Esophagus muscularis mucosa (tissue), 4 donors: ENCODE data around the gene KCNJ13. TPM values are rescaled to one million over a fixed set of nuclear protein-coding genes. Genes with fewer than 3 reads are reported as not detected.

Experiments
- DNase-seq: peaks from one replicate; pipeline ENCODE4 v3.0.0-alpha.2; 2017; ENCODE audit errors: extremely low spot score
- H3K27ac ChIP-seq, 4 donors: fragments of 200-600 bp; sonication (generic); replicated peaks in 1 of 4; 1 replicate in 3 of 4; 2 replicates in 1 of 4; pipeline ENCODE4 v1.5.1; 2016 to 2019; ENCODE audit warnings: mild to moderate bottlenecking in 1 of 4
- H3K27me3 ChIP-seq, 4 donors: fragments of 200-600 bp; sonication (generic); one replicate each; pipeline versions ENCODE4 v1.5.1 to v1.6.0; 2016 to 2019
- H3K36me3 ChIP-seq, 4 donors: fragments of 200-600 bp; sonication (generic); one replicate each; pipeline ENCODE4 v1.5.1; 2016 to 2019
- H3K4me1 ChIP-seq, 4 donors: fragments of 200-600 bp; sonication (generic); one replicate each; pipeline ENCODE4 v1.5.1; 2016 to 2019
- H3K4me3 ChIP-seq, 4 donors: fragments of 200-600 bp; sonication (generic); 1 replicate in 2 of 4; 2 replicates in 2 of 4; pipeline ENCODE4 v1.5.1; 2016 to 2019; ENCODE audit warnings: mild to moderate bottlenecking in 4 of 4, moderate library complexity in 1 of 4
- H3K9me3 ChIP-seq, 4 donors: fragments of 200-600 bp; sonication (generic); 1 replicate in 3 of 4; 2 replicates in 1 of 4; pipeline ENCODE4 v1.5.1; 2016 to 2019
- CTCF ChIP-seq, 3 experiments: fragments of 200-600 bp in 2 of 3; fragments of 450-650 bp in 1 of 3; sonication (generic) in 2 of 3; IDR thresholded peaks; one replicate each; pipeline ENCODE4 v1.5.1; 2017 to 2019; ENCODE audit warnings: antibody characterized with exemption in 3 of 3, mild to moderate bottlenecking in 2 of 3, moderate library complexity in 1 of 3
- EP300 ChIP-seq: sonication (generic); formaldehyde crosslinking; IDR thresholded peaks from one replicate; pipeline ENCODE4 v1.6.1; 2017; ENCODE audit warnings: antibody characterized with exemption
- POLR2A ChIP-seq: fragments of 450-650 bp; IDR thresholded peaks from one replicate; pipeline ENCODE4 v1.6.1; 2017; ENCODE audit warnings: antibody characterized with exemption, moderate library complexity, mild to moderate bottlenecking, low read depth
- POLR2AphosphoS5 ChIP-seq, 2 donors: sonication (generic); formaldehyde crosslinking; IDR thresholded peaks; one replicate each; pipeline ENCODE4 v1.6.1; 2017; ENCODE audit warnings: antibody characterized with exemption in 2 of 2
- WGBS: methylation state at CpG from one replicate; pipeline ENCODE4 v1.1.5; 2018; 5-methylcytosine and 5-hydroxymethylcytosine counted together
- intact Hi-C: fragments of 100-400 bp; cut with DNase I; formaldehyde crosslinking; loops from one replicate; pipeline ENCODE4 v1.15.1; 2023
- total RNA-seq, 4 donors: library from RNA; depleted of rRNA; stranded (reverse); fragments of >200 nt; gene quantifications; one replicate each; pipeline versions ENCODE4 v1.1.0 to v1.2.1, GENCODE V29; 2016

KCNJ13 gene
- total RNA-seq, 4 donors from 2014 or later: not detected

GRCh38 chr2:232744963-232745362 lies 31.4 kb downstream of the KCNJ13 start:
- Histone ChIP-seq H3K9me3 (no peaks in the 10 kb centered on the region), H3K4me1 (no peaks in the 10 kb centered on the region), H3K4me3 (no peak overlapping the region), H3K27me3 (no peaks in the 10 kb centered on the region), H3K27ac (no peak overlapping the region), H3K36me3 (peaks cover 13 to 44% (median 25%) of the 10 kb centered on the region in 4 donors)
- TF ChIP-seq CTCF (IDR thresholded peaks at IDR 0.05) (no peak), POLR2AphosphoS5 (IDR thresholded peaks at IDR 0.05) (no peak)
- no peak for DNase-seq
- intact Hi-C loops: no loop called here
- WGBS: 95% methylated on average over 1 of the region's 1 CpG

DNA sequence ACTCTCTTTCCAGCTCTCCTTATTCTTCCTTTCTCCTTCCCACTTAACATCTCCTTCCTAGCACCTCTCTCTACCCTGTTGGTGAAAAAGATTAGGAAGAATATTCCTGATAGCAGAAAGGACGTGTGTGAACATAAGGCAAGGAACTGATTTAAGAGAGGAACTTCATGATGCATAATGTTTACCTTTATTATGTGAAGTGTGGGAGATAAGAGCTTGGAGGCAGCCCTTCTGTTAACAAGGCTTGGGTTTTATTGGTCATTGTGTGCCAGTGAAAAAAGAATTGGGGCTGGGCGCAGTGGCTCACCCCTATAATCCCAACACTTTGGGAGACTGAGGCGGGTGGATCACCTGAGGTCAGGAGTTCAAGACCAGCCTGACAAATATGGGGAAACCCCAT lies 34.4 kb downstream of the KCNJ13 start:
- no peaks in the 10 kb centered on the region for H3K9me3 ChIP-seq
- whole genome bisulfite sequencing: 93% methylated on average over 3 of the region's 3 CpGs
- no peak overlapping the region for H3K4me3 ChIP-seq
- H3K27me3 ChIP-seq: no peaks in the 10 kb centered on the region
- H3K4me1 ChIP-seq: no peaks in the 10 kb centered on the region
- intact Hi-C loops: no loop called here
- DNase-seq: no peak
- H3K36me3 ChIP-seq: peaks cover 5 to 37% (median 12%) of the 10 kb centered on the region in 4 donors
- no peak for TF ChIP-seq POLR2A
- no peak for TF ChIP-seq EP300
- no peak overlapping the region for H3K27ac ChIP-seq

- peaks cover 5 to 42% (median 15%) of the 10 kb centered on the region in 4 donors for H3K36me3 ChIP-seq
- no peak for DNase-seq
- H3K4me3 ChIP-seq: no peak overlapping the region
- intact Hi-C loops: no loop called here
- no peaks in the 10 kb centered on the region for H3K4me1 ChIP-seq
- H3K27ac ChIP-seq: no peak overlapping the region
- 76% methylated on average over 4 of the region's 4 CpGs for WGBS
- no peaks in the 10 kb centered on the region for H3K9me3 ChIP-seq
- no peaks in the 10 kb centered on the region for H3K27me3 ChIP-seq
- TF ChIP-seq POLR2AphosphoS5 (IDR thresholded peaks at IDR 0.05) (no peak), CTCF (IDR thresholded peaks at IDR 0.05) (no peak), POLR2A (no peak), EP300 (no peak)
These were observed 35.1 kb downstream of the KCNJ13 start for GRCh38 chr2:232741294-232741693.

GRCh38 chr2:232731470-232731869 lies 44.9 kb downstream of the KCNJ13 start:
- no peak for DNase-seq
- 63% methylated on average over 2 of the region's 2 CpGs for WGBS
- Histone ChIP-seq H3K27ac (no peak overlapping the region), H3K9me3 (no peaks in the 10 kb centered on the region), H3K27me3 (no peaks in the 10 kb centered on the region), H3K36me3 (peaks cover 0 to 43% (median 24%) of the 10 kb centered on the region in 4 donors), H3K4me1 (peaks cover 0 to 22% (median 18%) of the 10 kb centered on the region in 4 donors), H3K4me3 (peak overlapping the region in 1 of 4 donors; percentile 5)
- intact Hi-C loops: no loop called here
- TF ChIP-seq CTCF (IDR thresholded peaks at IDR 0.05) (no peak), POLR2A (no peak), EP300 (no peak), POLR2AphosphoS5 (IDR thresholded peaks at IDR 0.05) (no peak)

DNA sequence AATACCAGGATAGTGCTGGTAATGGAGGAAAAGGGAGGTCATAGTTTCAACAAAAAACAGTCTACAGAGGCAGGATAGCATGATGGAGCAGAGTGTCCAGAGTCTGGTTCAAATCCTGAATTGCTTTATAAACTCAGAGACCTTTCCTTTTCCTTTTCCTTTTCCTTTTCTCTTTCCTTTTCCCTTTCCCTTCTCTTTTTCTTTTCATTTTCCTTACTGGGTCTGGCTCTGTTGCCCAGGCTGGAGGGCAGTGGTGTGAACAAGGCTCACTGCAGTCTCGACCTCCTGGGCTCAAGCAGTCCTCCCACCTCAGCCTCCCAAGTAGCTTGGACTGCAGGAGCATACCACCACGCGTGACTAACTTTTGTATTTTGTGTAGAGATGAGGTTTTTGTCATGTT lies 47.6 kb downstream of the KCNJ13 start:
- TF ChIP-seq EP300 (no peak), POLR2A (no peak), POLR2AphosphoS5 (IDR thresholded peaks at IDR 0.05) (no peak), CTCF (IDR thresholded peaks at IDR 0.05) (no peak)
- peaks cover 7 to 45% (median 36%) of the 10 kb centered on the region in 4 donors for H3K36me3 ChIP-seq

More for the DNA sequence above, 47.6 kb downstream of the KCNJ13 start:
- H3K4me3 ChIP-seq: no peak overlapping the region
- no peaks in the 10 kb centered on the region for H3K27me3 ChIP-seq
- no peak for DNase-seq
- peaks cover 0 to 22% (median 18%) of the 10 kb centered on the region in 4 donors for H3K4me1 ChIP-seq
- no peak overlapping the region for H3K27ac ChIP-seq
- H3K9me3 ChIP-seq: no peaks in the 10 kb centered on the region
- intact Hi-C loops: no loop called here
- 75% methylated on average over 3 of the region's 3 CpGs for WGBS
